NCI-H82 treated with DMSO at 0.1 percent for 48 hours (cell line): Measurements from ENCODE around the gene MYBBP1A.

Source experiments
- DNase-seq: peaks from one replicate; lab custom pipeline; 2025; ENCODE audit not compliant: unreplicated experiment; lab: John Stamatoyannopoulos, UW

The MYBBP1A gene

GRCh38 chr17:4537451-4538235 lies 17.5 kb downstream of the MYBBP1A start:
- no peak for DNase-seq

GRCh38 chr17:4536742-4537411 lies 18.3 kb downstream of the MYBBP1A start:
- DNase-seq, result no peak

GRCh38 chr17:4536259-4536741 lies 18.9 kb downstream of the MYBBP1A start:
- no peak for DNase-seq

- no peak for DNase-seq
These were observed 19.4 kb downstream of the MYBBP1A start for GRCh38 chr17:4535667-4536258.

- no peak for DNase-seq
These were observed 20.1 kb downstream of the MYBBP1A start for GRCh38 chr17:4534928-4535666.

- no peak for DNase-seq
These were observed 20.7 kb downstream of the MYBBP1A start for GRCh38 chr17:4534515-4534914.

GRCh38 chr17:4533523-4534504 lies 21.4 kb downstream of the MYBBP1A start:
- no peak for DNase-seq

GRCh38 chr17:4532860-4533522 lies 22.2 kb downstream of the MYBBP1A start:
- no peak for DNase-seq

GRCh38 chr17:4531988-4532736 lies 23.0 kb downstream of the MYBBP1A start:
- DNase-seq, result no peak

GRCh38 chr17:4530799-4531730 lies 24.1 kb downstream of the MYBBP1A start:
- no peak for DNase-seq

GRCh38 chr17:4529533-4530152 lies 25.5 kb downstream of the MYBBP1A start:
- no peak for DNase-seq

GRCh38 chr17:4527566-4528125 lies 27.5 kb downstream of the MYBBP1A start:
- no peak for DNase-seq

- DNase-seq, result no peak
These were observed 28.1 kb downstream of the MYBBP1A start for GRCh38 chr17:4527134-4527533.

- DNase-seq, result no peak
These were observed 29.3 kb downstream of the MYBBP1A start for GRCh38 chr17:4525691-4526397.

GRCh38 chr17:4523946-4524345 lies 31.2 kb downstream of the MYBBP1A start:
- DNase-seq, result no peak

GRCh38 chr17:4522661-4523060 lies 32.5 kb downstream of the MYBBP1A start:
- no peak for DNase-seq
